Measurements from ENCODE around the gene PSMA8.

DNA sequence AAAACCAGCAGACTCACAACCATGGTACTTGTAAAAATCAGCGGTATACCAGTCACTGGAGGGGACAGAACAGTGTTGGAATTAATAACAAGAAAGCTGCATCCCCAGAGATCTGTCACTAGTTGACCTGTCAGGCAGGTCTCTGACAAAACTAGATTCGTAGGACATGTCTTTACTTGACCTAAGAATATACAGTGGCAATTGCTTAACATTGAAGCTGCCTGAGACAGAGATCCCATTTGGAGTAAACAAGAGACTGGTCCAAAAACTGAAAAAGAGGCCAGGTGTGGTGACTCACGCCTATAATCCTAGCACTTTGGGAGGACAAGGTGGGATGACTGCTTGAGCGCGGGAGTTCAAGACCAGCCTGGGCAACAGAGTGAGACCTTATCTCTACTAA lies 36.1 kb upstream of the PSMA8 start:
- TF ChIP-seq, protein P1, sequence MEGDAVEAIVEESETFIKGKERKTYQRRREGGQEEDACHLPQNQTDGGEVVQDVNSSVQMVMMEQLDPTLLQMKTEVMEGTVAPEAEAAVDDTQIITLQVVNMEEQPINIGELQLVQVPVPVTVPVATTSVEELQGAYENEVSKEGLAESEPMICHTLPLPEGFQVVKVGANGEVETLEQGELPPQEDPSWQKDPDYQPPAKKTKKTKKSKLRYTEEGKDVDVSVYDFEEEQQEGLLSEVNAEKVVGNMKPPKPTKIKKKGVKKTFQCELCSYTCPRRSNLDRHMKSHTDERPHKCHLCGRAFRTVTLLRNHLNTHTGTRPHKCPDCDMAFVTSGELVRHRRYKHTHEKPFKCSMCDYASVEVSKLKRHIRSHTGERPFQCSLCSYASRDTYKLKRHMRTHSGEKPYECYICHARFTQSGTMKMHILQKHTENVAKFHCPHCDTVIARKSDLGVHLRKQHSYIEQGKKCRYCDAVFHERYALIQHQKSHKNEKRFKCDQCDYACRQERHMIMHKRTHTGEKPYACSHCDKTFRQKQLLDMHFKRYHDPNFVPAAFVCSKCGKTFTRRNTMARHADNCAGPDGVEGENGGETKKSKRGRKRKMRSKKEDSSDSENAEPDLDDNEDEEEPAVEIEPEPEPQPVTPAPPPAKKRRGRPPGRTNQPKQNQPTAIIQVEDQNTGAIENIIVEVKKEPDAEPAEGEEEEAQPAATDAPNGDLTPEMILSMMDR (IDR thresholded peaks at IDR 0.05): no peak
- no peak for TF ChIP-seq POLR2A (IDR thresholded peaks at IDR 0.05)
